Measurements from ENCODE around the gene ETS2. TPM values are rescaled to one million over a fixed set of nuclear protein-coding genes. Genes with fewer than 3 reads are reported as not detected.

ETS2 gene
- polyA plus RNA-seq, 1 experiment, result 18.8 TPM

- POLR2A ChIA-PET, result no interaction called here
- CTCF ChIA-PET, result interaction anchor here (0.7 kb wide), 1 partner anchor 281 kb away, joined by 3 read pairs; no protein-coding TSS in a partner anchor
- no peak overlapping the region for H3K4me3 ChIP-seq (ENCODE audit: low read depth, low read length)
- H3K27me3 ChIP-seq (ENCODE audit: control insufficient read depth, insufficient read depth, low read length), result no peaks in the 10 kb centered on the region
- peaks cover 26% of the 10 kb centered on the region for H3K36me3 ChIP-seq (ENCODE audit: control insufficient read depth, insufficient read depth, low read length)
- no peak for TF ChIP-seq CTCF (IDR thresholded peaks at IDR 0.05; ENCODE audit: insufficient read depth, low read depth, low read length)
- DNase-seq (ENCODE audit: low read depth), result no peak
These were observed 16.4 kb downstream of the ETS2 start for GRCh38 chr21:38821959-38822682.

- Histone ChIP-seq H3K27me3 (ENCODE audit: control insufficient read depth, insufficient read depth, low read length) (no peaks in the 10 kb centered on the region), H3K4me3 (ENCODE audit: low read depth, low read length) (no peak overlapping the region), H3K36me3 (ENCODE audit: control insufficient read depth, insufficient read depth, low read length) (peaks cover 23% of the 10 kb centered on the region)
- no peak for DNase-seq (ENCODE audit: low read depth)
- no peak for TF ChIP-seq CTCF (IDR thresholded peaks at IDR 0.05; ENCODE audit: insufficient read depth, low read depth, low read length)
- CTCF ChIA-PET, result interaction anchor here (0.7 kb wide), 1 partner anchor 280 kb away, joined by 3 read pairs; no protein-coding TSS in a partner anchor
- POLR2A ChIA-PET, result no interaction called here
These were observed 17.1 kb downstream of the ETS2 start for GRCh38 chr21:38822778-38823238.

- Histone ChIP-seq H3K27me3 (ENCODE audit: control insufficient read depth, insufficient read depth, low read length) (no peaks in the 10 kb centered on the region), H3K36me3 (ENCODE audit: control insufficient read depth, insufficient read depth, low read length) (peaks cover 19% of the 10 kb centered on the region), H3K4me3 (ENCODE audit: low read depth, low read length) (no peak overlapping the region)
- ChIA-PET POLR2A (interaction anchor here (0.6 kb wide), 1 partner anchor 248 kb away, joined by 4 read pairs; no protein-coding TSS in a partner anchor), CTCF (interaction anchor here (1.3 kb wide), 1 partner anchor 9 kb away, joined by 3 read pairs; no protein-coding TSS in a partner anchor)
- no peak for TF ChIP-seq CTCF (IDR thresholded peaks at IDR 0.05; ENCODE audit: insufficient read depth, low read depth, low read length)
- no peak for DNase-seq (ENCODE audit: low read depth)
These were observed 18.0 kb downstream of the ETS2 start for GRCh38 chr21:38823737-38824123.

- ChIA-PET CTCF (interaction anchor here (1.3 kb wide), 1 partner anchor 9 kb away, joined by 3 read pairs; no protein-coding TSS in a partner anchor), POLR2A (interaction anchor here (0.6 kb wide), 1 partner anchor 247 kb away, joined by 4 read pairs; no protein-coding TSS in a partner anchor)
- TF ChIP-seq CTCF (IDR thresholded peaks at IDR 0.05; ENCODE audit: insufficient read depth, low read depth, low read length), result no peak
- Histone ChIP-seq H3K27me3 (ENCODE audit: control insufficient read depth, insufficient read depth, low read length) (no peaks in the 10 kb centered on the region), H3K36me3 (ENCODE audit: control insufficient read depth, insufficient read depth, low read length) (peaks cover 17% of the 10 kb centered on the region), H3K4me3 (ENCODE audit: low read depth, low read length) (no peak overlapping the region)
- peak; percentile 62 for DNase-seq (ENCODE audit: low read depth)
These were observed 18.5 kb downstream of the ETS2 start for GRCh38 chr21:38824124-38824822.

- ChIA-PET CTCF (interaction anchor here (0.6 to 1.0 kb wide), 3 partner anchors 79 to 156 kb away, joined by 3 read pairs; no protein-coding TSS in a partner anchor), POLR2A (no interaction called here)
- no peak overlapping the region for H3K4me3 ChIP-seq (ENCODE audit: low read depth, low read length)
- no peak for TF ChIP-seq CTCF (IDR thresholded peaks at IDR 0.05; ENCODE audit: insufficient read depth, low read depth, low read length)
- H3K36me3 ChIP-seq (ENCODE audit: control insufficient read depth, insufficient read depth, low read length), result peaks cover 15% of the 10 kb centered on the region
- H3K27me3 ChIP-seq (ENCODE audit: control insufficient read depth, insufficient read depth, low read length), result no peaks in the 10 kb centered on the region
- DNase-seq (ENCODE audit: low read depth), result no peak
These were observed 19.5 kb downstream of the ETS2 start for GRCh38 chr21:38825269-38825668.
